DLD1 (cell line): ENCODE measurements around the gene CHTF18.
"Not testable (repeated sequence)": the region's sequence is repeated elsewhere in the genome, so short reads cannot be mapped to it uniquely, and the experiment has no call there.

Experiments
- in situ Hi-C: cut with HindIII; loops from 2 replicates; pipeline ENCODE4 v1.10.0; 2017; ENCODE audit warnings: low sequenced_read_pairs

The CHTF18 gene

DNA sequence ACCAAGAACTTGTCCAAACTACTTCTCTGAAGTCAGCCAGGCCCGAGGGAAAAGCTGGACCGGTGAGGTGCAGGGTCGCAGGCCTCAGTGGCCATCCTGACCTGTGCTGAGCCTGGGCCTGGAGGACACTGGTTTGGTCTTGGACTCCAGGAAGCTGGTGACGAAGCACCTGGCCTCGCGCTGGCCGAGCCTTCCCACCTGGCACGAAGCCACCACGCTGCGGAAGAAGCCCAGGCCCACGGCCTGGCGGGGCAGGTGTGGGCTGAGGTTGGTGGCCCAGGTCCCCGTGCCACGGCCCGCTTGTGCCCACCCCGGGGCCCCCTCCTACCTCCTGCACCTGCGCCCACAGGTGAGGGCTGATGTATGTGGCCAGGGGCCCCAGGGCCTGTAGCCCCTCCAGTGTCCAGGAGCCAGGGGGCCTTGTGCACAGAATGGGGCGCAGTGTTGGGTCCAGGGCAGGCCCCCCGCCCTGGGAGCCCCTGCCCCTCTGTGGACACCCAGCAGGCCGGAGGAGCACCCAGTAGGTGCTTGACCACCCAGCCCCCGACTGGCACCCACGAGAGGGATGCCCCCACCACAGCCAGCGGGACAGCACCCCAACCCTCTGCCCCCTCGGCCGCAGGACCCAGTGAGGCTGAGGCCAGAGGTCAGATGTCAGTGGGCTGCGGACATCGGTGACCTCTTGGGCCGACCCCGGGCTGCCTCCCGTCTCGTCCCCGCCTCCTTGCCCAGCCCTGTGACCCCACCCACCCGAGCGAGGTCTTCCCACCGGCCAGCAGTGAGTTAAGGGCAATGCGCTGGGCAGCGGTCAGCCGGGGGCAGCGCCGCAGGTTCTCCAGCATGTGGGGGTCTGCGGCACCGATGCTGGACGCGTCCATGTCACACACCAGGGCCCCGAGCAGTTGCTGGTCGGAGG is 14.1 kb upstream of the CHTF18 start:
- in situ Hi-C loops: no loop called here

DNA sequence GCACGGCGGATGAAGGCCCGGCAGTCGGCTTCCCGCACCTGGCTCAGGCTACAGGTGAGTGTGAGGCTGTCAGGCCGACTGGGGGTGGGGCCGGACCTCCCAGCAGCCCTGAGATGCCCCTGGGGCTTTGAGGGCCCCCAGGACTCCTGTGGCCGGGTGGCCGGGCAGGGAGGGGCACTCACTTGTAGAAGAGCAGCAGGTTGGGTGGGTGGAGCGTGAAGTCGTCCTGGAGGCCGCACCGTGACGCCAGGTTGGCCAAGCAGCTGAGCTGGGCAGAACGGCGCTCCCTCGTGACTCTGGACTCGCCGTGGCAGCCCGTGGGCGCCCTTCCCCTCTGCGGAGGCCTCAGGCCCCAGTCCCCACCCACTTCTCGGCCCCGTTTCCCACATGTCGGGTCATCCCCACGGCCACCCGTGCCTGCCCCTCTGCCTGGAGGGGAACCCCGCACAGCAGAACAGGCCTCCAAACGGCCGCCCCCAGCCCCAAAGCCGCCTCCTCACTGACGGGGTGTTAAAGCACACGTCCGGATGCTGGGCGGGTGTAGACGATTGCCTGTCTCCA is 13.1 kb upstream of the CHTF18 start:
- in situ Hi-C loops: no loop called here

DNA sequence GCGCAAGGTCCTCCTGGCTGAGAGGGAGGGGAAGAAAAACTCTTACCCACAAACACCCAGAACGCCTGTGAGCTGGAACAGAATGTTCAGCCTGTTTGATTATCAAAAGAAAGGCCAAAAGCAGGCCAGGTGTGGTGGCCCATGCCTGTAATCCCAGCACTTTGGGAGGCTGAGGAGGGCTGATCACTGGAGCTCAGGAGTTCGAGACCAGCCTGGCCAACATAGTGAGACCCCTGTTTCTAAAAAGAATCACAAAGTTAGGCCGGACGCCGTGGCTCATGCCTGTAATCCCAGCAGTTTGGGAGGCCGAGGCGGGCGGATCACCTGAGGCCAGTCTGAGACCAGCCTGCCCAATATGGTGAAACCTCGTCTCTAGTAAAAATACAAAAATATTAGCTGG is 12.1 kb upstream of the CHTF18 start:
- in situ Hi-C loops: not testable (repeated sequence)

DNA sequence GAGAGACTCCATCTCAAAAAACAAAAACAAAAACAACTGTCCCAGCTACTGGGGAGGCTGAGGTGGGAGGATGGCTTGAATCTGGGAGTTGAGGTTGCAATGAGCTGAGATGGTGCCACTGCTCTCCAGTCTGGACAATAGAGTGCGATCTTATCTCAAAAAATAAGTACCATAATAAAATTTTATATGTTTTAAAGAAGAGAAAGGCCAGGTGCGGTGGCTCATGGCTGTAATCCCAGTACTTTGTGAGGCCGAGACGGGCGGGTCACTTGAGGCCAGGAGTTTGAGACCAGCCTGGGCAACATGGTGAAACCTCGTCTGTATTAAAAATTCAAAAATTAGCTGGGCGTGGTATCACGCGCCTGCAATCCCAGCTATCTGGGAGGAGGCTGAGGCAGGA is 11.6 kb upstream of the CHTF18 start:
- in situ Hi-C loops: no loop called here

DNA sequence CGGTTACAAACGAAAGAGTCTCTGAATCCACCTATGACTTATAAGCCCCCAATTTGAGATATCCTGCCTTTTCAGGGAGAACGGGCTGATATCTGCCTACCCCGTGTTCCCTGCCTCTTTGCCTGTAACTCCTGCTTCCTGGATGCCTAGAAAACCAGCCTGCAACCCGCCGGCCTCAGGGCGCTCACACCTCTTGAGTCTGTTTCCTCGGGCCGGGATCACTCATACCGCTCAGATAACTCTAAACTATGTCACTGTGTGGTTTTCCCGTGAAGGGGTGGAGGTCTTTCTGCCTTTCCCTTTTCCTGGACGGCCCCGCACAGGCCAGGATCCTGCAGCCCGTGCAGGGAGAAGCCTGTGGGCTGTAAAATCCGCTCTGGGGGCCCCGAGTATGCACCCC is 10.6 kb upstream of the CHTF18 start:
- in situ Hi-C loops: no loop called here

DNA sequence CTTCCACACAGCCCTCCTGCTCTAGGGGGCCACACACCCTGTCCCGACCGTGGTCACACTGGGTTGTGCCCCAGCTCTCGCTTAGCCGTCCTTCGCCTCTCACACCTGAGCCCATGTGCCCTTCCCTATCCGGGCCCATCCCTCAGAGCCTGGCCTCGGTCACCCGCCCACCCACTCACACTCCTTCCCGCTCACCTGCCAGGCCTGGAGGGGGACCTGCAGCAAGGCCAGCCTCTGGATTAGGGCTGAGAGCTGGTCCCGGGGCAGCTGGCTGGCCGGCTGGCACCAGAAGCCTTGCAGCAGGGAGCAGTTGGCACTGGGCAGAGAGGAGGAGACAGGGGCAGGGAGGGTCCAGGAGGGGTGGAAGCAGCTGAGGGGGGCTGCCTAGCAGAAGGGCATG is 10.0 kb upstream of the CHTF18 start:
- in situ Hi-C loops: no loop called here

DNA sequence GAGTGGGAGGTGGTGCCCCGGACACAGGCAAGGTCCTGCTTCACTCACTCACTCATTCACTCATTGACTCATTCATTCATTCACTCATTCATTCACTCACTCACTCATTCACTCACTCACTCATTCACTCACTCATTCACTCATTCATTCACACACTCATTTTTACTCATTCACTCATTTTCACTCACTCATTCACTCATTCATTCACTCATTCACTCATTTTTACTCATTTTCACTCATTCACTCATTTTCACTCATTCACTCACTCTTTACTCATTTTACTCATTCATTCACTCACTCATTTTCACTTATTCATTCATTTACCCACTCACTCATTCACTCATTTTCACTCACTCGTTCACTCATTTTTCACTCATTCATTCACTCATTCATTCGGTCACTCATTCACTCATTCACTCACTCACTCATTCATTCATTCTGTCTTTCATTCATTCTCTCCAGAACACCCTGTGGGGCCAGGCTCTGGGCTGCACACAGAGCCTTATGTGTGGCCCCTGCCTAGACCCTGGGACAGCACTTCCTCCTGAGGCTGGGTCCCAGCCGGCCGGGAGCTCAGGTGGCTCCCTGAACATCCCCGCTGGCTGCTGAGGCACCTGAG is 9.4 kb upstream of the CHTF18 start:
- in situ Hi-C loops: no loop called here

DNA sequence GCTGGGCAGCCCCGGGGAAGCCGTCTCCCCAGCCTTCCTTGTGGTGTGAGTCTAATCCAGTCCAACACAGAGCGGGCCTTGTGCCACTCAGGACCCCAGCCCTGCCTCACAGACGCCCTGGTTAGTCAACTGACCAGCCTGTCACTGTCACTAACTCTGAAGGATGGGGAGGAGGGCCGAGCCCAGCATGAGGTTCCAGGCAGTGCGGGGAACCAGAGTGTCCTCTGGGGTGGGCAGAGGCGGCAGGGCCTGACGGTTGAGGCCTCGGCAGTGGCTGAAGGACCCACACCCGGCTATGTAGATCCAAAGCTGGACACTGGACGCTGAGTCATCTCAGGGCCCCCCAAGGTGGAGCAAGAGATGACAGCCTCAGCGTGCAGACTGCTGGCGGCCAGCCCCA is 8.9 kb upstream of the CHTF18 start:
- in situ Hi-C loops: no loop called here

DNA sequence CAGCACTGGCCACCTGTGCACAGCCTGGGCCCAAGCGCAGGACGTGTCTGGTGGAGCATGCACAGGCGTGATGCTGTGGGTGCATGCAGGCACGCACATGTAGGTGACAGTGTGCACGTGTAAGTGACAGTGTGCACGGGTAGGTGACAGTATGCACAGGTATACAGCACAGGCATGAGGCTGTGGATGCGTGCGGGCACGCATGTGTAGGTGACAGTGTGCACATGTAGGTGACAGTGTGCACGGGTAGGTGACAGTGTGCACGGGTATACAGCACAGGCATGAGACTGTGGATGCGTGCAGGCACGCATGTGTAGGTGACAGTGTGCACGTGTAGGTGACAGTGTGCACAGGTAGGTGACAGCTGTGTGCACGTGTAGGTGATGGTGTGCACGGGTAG is 8.1 kb upstream of the CHTF18 start:
- in situ Hi-C loops: no loop called here

DNA sequence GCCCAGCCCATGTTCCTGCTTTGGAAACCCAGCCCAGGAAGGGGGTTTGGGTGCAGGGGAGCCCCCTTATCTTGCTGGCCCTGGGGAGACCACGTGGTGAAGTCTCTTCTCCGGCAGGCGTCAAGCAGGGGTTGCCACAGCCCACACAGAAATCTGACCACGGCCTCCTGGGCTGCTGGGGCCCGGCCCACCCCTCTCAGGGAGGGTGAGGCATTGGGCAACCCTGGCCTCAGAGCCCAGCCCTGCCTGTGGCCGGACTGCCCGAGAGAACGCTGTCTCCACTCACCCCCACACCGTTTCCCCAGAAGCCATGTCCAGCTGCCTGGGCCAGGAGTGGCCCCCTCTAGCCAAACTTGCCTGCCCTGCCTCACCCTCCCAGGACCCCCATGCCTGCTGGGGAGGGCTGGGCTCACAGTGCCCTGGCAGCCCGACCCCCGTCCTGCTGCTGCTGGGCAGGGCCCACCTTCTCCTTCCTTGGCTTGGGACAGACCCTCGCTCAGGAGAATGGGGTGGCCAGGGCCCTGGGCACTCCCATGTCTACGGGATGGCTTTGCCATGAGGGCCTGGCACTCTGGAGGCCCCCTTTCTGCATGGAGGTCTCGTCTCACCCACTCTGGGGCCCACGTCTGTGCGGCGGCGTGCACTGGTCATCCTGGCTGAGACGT is 6.9 kb upstream of the CHTF18 start:
- in situ Hi-C loops: no loop called here

DNA sequence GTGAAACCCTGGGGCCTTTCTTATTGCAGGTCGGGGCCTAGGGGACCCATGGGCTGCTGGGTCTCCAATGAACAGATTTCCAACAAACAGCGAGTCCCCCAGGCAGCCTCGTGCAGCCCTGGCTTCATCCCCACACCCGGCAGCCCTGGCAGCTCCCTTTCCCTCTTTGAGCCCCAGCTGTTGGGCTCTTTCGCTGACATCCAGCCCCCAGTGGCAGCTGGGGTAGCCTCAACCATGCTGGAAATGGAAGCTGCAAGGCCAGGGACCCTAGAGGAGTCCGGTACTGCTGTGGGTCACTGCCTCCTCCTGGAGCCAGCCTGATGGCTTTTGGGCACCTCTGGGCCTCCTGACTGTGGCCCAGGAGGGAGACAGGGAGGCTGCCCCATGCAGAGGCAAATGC is 6.2 kb upstream of the CHTF18 start:
- in situ Hi-C loops: no loop called here

DNA sequence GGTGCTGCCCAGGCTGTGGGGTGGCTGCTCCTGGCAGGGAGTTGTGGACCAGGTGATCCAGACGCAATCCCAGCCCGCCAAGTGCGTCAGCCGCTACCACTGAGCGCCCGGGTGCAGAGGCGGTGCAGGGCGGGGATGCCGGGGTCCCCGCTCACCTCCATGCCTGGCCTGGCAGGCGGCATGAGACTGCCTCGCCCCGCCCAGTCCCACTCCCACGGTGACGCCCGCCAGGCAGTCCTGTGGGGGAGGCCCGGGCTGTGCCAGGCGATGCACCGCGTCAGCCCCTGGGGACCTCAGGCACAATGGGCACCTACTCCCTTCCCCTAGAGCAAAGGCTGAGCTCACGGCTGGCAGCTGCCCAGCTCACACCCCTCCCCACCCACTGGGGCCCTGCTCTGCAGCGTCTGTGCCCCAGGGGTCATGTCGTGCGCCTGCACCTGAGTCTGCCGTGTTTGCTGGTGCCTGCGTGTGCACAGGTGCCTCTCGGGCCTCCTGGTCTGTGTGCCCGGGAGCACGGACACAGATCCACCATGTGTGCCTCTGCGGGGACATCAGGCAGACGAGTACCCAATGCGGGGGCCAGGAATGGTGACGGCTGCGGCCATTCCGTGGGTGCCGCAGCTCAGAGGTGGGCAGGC is 5.5 kb upstream of the CHTF18 start:
- in situ Hi-C loops: no loop called here

DNA sequence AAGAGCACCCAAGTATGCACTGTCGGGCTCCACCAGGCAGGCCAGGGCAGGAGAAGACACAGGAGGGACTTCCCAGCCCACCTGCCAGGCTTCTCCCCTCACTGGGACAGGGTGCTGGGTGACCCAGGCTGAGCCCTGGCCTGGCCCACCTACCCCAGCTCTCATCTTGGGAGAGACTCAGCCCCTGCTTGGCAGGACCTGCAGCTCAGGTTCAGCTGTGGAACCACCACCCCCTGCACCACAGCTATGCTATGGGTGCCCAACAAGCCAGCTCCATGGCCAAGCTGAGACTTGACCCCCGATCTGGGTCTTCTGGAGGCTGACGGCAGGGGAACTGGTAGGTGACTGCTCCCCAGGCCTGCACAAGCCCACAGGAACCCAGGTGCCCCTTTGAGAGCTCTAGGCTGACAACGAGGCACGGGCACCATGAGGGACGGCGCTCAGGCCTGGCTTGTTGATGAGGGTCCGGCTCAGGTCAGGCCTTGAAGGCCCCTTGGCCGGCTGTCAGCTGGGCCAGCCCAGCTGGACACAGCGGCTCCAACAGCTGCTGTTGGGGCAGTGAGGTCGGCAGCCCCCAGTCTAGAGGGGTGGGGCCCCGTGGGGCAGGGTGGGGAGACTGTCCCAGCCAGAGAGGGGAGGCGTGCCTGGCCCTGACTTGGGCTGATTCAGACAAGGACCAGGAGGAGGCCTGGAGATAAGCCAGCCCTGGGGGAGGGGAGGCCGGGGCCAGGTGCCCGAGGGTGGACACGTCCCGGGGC is 4.8 kb upstream of the CHTF18 start:
- in situ Hi-C loops: no loop called here

DNA sequence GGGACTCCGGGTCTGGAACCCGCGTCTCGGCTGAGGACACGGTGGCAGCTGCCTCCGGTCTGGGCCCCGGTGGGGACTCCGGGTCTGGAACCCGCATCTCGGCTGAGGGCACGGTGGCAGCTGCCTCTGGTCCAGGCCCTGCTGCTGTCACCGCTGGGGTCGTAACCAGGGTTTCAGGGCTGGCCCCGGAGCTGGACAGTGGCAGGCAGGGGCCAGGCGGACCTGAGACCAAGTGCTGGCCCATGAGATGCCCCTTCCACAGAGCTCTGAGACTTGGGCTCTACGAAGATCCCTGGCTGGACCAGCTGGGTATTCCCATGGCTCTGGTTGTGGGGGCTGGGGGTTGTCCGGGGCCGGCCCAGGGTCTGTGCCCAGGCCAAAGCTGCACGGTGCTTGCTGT is 4.0 kb upstream of the CHTF18 start:
- in situ Hi-C loops: no loop called here

DNA sequence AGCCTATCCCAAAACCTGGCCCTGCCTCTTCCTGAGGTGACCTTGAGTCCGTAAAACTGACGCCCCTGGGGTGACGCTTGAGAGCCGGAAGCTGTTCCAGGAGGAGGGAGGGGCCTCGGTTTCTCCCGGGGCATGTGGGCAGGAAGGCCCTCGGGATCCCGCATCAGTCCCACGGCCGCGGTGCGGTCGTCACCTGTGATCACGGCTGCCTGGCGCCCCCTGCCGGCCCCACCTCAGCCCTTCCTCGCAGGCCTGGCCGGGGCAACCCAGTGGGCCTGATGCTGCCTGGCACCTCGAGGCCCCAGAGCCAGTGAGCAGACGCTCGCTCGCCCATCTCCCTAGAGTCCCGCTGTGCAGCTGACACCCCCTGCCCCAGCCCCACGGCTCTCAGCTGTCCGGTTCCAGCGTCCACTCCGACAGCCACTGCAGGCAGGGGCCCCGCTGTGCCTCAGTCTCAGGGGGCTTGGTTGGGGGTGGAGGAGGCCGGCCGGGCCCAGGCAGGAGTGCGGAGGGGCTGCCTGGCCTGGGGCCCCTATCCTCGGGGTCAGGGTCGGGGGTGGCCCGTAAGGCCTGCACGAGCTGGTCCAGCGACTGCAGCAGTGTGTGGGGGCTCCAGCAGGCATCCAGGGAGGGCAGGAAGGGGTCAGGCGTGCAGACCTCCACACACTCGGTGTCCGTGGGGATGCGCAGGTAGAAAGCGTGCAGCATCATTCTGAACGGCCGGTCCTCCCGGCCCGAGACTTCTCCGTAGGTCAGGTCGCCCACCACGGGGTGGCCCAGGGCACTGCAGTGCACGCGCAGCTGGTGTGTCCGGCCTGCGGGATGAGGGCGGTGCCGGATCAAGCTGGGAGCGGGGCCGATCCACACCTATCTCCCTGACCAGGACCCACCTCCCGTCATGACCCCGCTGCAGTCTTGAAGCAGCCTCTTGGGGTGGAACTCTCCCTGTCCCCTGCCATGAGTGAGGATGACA is 2.6 kb upstream of the CHTF18 start:
- in situ Hi-C loops: no loop called here

DNA sequence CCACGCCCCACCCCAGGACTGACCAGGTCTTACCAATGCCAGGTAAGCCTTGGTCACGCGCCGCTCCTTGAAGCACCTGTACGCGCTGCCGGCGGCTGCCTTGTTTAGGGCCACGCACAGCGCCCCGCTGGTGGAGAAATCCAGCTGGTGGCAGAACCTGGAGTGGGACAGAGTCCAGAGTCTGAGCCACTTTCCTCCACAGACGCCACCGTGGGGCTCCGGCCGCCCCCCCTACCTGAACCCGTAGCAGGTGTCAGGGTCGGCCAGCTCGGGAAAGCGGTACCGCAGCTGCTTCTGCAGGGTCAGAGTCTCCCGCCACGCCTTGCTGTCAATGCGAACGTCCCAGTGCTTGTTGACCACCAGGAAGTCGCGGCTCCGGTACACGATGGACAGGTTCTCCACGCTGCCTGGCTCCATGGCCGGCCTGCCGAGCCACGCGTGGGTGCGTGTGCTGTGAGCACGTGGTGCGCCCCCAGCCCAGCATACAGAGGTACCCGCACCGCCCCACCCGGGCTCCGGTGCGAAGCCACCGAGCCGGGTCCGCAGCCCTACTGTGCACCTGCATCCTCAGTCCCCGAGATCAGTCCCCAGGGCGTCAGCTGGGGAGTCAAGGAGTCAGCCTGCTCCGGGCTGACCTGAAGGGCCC is 976 bp upstream of the CHTF18 start:
- in situ Hi-C loops: no loop called here

DNA sequence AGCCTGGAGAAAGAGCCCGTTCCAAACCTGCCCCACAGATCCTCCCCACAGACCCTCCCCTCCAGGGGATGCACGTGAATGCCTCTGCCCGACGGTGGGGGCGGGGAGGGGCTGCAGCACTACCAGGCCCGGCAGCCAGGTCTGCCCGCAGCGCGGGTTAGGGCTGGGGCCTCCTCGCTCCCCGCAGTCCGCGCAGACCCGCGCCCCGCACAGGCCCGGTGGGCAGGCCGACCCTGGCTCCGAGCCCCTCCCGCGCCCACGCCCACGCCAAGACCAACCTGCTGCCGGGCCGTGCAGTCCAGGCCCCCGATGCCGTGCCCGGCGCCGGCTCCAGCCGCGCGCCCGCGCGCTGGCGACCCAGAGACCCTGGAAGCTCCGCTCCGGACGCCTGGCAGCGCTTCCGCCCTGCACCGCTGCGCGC is 432 bp upstream of the CHTF18 start, which contains the start of gene RPUSD1:
TSS of gene RPUSD1 (minus strand) at position 404 of the 421 bp plus-strand sequence. CDS start 644 bp downstream, outside the sequence.
- in situ Hi-C loops: no loop called here

DNA sequence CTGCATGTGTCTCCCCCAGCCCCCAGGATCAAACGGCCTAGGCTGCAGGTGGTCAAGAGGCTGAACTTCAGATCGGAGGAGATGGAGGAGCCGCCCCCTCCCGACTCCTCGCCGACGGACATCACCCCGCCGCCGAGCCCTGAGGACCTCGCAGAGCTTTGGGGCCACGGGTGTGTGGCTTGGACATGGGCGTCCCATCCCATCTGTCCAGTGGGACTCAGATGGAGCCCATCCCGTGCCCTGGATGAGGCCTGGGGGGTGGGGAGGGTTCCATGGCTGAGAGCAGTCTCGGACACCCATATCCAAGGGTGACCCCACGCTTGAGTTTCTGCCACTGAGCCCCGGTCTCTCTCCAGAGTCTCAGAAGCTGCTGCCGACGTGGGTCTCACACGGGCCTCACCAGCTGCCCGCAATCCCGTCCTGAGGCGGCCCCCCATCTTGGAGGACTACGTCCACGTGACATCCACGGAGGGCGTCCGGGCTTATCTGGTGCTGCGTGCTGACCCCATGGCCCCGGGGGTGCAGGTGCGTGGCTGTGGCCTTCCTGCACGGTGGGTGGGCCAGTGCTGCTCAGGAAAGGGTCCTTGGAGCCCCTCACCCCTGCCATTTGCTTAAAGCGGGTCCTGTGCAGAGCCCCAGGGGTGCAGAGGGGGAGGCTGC is 901 bp downstream of the CHTF18 start:
- in situ Hi-C loops: no loop called here
